Measurements from ENCODE around the gene SSH2. TPM values are rescaled to one million over a fixed set of nuclear protein-coding genes. Genes with fewer than 3 reads are reported as not detected.

The SSH2 gene
- total RNA-seq, 1 experiment from 2014 or later = 14.6 TPM

DNA sequence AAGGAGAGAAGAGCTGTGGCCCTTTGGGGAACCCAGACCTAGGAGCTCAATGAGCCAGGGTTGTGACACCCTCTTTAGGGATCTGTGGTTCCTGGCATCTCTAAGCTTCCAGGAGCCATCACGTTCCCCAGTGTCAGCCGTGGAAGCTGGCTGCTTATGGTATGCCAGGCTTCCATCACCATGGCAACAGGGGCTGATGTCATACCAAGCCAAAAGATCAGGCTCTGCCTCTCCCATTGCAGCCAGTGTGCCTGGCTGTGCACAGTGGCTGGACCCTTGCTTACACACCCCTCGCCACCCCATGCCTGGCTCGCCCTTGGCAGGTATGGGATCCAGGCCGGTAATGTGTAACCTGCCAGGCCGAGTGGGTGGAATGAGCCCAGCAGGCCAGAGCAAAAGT lies 91.1 kb downstream of the SSH2 start:
- Histone ChIP-seq H3K4ac (ENCODE audit: low read depth, low read length) (no peak overlapping the region), H2BK5ac (ENCODE audit: insufficient read length, low read length) (no peak overlapping the region), H3K18ac (ENCODE audit: insufficient read length, low read depth, low read length) (no peak overlapping the region), H3K23me2 (ENCODE audit: insufficient read length, low read depth, low read length, poor library complexity, severe bottlenecking) (no peaks in the 10 kb centered on the region), H2AFZ (ENCODE audit: low read length) (no peak overlapping the region), H3K4me2 (ENCODE audit: insufficient read depth, insufficient read length, low read length) (no peak overlapping the region), H4K8ac (replicated peaks; ENCODE audit: insufficient read length, low read depth, low read length) (no peak overlapping the region), H3K79me1 (ENCODE audit: insufficient read depth, low read depth, low read length, poor library complexity, severe bottlenecking) (no peaks in the 10 kb centered on the region), H3K27me3 (ENCODE audit: insufficient read depth, low read length) (no peaks in the 10 kb centered on the region), H3K14ac (ENCODE audit: insufficient read depth, low read length) (peak overlapping the region; percentile 55; the same call in 1 of the 2 replicates), H3K56ac (ENCODE audit: insufficient read length, low read depth, low read length) (no peak overlapping the region), H3K9ac (ENCODE audit: extremely low read depth, insufficient read length, low read length) (no peak overlapping the region), H4K5ac (ENCODE audit: insufficient read length, low read depth, low read length) (no peak overlapping the region), H4K20me1 (ENCODE audit: control insufficient read depth, insufficient read depth, insufficient read length) (no peaks in the 10 kb centered on the region), H4K91ac (ENCODE audit: insufficient read length, low read depth, low read length) (no peak overlapping the region), H3K23ac (ENCODE audit: insufficient read length, low read depth, low read length) (no peak overlapping the region), H3K9me3 (ENCODE audit: control insufficient read depth, low read depth, low read length) (no peaks in the 10 kb centered on the region), H3K4me1 (ENCODE audit: insufficient read depth, low read length) (peaks cover 3% of the 10 kb centered on the region; the same call in 1 of the 2 replicates), H3K27ac (ENCODE audit: insufficient read length, low read depth, low read length) (no peak overlapping the region), H3T11ph (ENCODE audit: low read length) (no peak overlapping the region), H2BK12ac (ENCODE audit: insufficient read length, low read depth, low read length) (no peak overlapping the region), H2AK5ac (ENCODE audit: insufficient read length, low read length) (no peak overlapping the region), H2BK15ac (ENCODE audit: low read depth, low read length) (no peak overlapping the region), H2BK20ac (ENCODE audit: low read depth, low read length, poor library complexity, severe bottlenecking) (no peak overlapping the region), H2BK120ac (ENCODE audit: low read depth, low read length, poor library complexity, severe bottlenecking) (no peak overlapping the region), H3K79me2 (ENCODE audit: insufficient read depth, low read length) (no peaks in the 10 kb centered on the region)
- TF ChIP-seq CTCF (conservative IDR thresholded peaks at IDR 0.05) = no peak
- peaks cover 6 to 7% of the 10 kb centered on the region in 2 experiments for H3K4me1 Mint-ChIP-seq
- no peaks in the 10 kb centered on the region for H3K36me3 Mint-ChIP-seq (ENCODE audit: insufficient read depth in 1 of 3, low read depth in 3 of 3)
- no peaks in the 10 kb centered on the region for H3K27me3 Mint-ChIP-seq (ENCODE audit: low read depth)
- no CpG with 5 or more reads among the region's 6 CpGs for WGBS (ENCODE audit: extremely low coverage, insufficient read length, low lambda C conversion rate)
- no peaks in the 10 kb centered on the region for H3K9me3 Mint-ChIP-seq
- H3K4me3 Mint-ChIP-seq = no peak overlapping the region
- H3K27ac Mint-ChIP-seq = no peak overlapping the region
- peak; percentile 66 for DNase-seq

All from H9 (cell line).